Measurements from ENCODE around the gene BCL6B. TPM values are rescaled to one million over a fixed set of nuclear protein-coding genes. Genes with fewer than 3 reads are reported as not detected.

The BCL6B gene
- total RNA-seq, 1 donor from 2014 or later: 117 TPM

GRCh38 chr17:7010523-7010922 is 12.3 kb upstream of the BCL6B start:
- DNase-seq (ENCODE audit: low read depth, low spot score): no peak

- no peak for DNase-seq (ENCODE audit: low read depth, low spot score)
Measured at GRCh38 chr17:7011415-7011814, 11.4 kb upstream of the BCL6B start.

GRCh38 chr17:7011942-7012254 is 11.0 kb upstream of the BCL6B start:
- DNase-seq (ENCODE audit: low read depth, low spot score): no peak

GRCh38 chr17:7014261-7014994 is 8.4 kb upstream of the BCL6B start:
- DNase-seq (ENCODE audit: low read depth, low spot score): peak; percentile 90

DNA sequence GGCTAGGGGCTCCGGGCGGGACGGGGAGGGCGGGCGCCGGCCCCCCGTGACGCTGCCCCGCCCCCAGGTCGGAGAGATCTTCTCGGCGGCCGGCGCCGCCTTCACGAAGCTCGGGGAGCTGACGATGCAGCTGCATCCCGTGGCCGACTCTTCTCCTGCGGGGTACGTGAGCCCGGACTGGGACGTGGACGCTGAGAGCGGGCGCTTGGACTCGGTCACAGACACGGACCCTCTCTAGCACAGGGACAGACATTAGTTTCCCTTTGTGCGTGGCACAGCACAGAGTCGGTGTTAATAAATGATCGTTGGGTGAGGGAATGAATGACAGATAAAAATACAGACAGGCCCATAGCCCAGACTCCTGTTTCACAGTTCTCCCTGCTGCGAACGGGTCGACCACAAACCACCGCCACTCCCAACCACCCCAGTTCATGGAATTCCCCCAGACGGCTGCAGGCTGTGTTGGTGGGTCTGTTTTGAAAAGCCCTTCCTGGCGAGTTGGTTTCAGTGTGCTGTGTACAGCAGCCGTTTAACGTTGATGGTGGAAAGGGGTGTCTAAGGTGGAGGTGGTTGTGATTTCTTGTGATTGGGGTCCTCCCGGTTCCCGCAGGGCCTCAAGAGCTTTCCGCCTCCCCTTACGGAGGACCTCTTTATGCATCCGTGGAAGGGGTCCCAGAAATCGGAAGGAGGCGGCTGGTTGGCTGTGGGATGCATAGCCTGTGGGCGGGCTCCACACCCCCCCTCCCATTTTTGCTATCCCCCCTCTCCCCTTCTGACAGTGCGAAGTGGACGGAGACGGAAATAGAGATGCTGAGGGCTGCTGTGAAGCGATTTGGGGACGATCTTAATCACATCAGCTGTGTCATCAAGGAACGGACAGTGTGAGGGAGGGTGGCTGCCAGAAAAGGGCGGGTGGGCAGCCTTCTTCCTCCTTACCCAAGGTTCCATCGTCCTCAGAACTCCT is 7.6 kb upstream of the BCL6B start:
- no peak for DNase-seq (ENCODE audit: low read depth, low spot score)

DNA sequence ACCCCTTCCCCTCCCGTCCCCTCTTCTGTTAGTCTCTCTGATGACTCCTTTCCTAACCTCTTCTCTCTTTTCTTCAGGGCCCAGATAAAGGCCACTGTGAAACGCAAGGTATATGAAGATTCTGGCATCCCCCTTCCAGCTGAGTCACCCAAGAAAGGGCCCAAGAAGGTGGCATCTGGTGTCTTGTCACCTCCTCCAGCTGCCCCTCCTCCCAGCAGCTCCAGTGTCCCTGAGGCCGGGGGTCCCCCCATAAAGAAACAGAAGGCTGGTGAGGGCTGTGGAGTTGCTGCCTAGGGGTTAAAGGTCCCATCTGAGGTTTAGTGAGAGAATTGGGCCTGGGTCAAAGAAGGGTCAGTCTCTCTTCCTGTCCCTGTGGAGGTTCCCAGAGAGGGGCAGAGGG is 6.4 kb upstream of the BCL6B start:
- no peak for DNase-seq (ENCODE audit: low read depth, low spot score)

DNA sequence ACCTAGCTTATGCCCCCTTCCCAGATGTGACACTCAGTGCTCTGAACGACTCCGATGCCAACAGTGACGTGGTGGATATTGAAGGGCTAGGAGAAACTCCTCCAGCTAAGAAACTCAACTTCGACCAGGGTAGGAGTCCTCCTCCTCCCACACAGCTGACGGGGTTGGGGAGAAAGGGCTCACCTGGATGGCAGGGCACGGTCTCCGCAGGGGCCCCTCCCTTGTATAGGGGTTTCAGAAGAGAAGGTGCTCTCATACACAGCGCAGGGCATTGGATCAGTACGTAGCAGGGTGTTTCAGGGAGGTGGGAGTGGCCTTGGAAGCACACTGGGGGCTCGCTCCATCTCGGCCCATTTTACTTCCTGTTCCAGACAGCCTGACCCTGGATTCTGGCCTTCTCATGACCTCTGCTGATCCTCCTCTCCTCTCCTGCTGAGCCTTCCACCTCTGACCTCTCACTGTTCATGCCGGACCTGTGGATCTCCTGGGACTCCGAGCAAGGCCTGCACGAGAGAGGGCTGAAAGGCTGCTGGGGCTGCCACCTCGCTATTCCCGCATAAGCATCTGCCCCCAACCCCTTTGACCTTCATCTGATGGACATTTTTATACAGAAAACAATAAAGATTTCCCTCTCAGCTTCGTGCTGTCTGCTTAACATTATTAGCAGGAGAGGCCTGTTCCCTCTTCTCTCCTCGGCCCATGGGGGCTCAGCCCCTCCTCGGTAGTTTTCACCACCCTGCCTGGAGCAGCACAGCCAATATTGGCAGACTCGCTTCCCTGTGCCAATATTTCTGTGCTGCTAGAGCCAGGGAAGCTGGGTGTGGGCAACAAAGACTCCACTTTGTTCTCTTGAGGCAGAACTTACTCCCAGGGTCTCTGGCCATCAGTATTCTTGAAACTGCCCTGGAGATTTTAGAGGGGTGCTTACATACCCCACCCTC is 5.7 kb upstream of the BCL6B start:
- no peak for DNase-seq (ENCODE audit: low read depth, low spot score)

GRCh38 chr17:7017827-7018200 is 5.0 kb upstream of the BCL6B start:
- DNase-seq (ENCODE audit: low read depth, low spot score): no peak

DNA sequence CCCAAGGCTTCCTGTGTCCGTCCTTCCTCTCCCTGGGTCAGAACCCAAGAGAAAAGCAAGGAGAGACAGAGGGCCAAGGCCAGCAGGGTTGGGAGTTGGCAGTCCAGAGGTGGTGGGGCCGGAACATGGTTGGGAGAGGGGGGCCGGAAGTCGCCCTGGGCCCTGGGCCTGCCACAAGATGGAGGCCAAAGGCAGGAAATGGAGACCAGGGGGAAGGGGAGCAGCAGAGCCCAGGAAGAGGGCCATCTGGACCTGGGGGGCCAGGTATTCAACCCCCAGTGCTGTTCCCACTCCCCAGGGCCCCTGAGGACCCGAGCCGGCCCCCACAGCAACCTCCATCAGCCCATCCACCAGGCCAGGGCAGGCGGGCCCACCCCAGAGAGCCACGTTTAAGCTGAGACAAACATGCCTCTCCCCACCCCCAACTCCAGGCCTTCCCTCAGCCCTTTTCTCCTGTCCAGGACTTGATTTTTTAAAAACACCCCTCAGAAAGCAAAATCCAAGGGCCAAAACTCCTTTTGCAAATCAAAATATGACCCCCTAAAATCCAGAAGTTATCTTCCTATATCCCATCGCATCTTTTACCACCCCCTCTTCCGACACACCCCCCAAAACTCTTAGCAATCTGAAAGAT is 4.4 kb upstream of the BCL6B start:
- no peak for DNase-seq (ENCODE audit: low read depth, low spot score)

DNA sequence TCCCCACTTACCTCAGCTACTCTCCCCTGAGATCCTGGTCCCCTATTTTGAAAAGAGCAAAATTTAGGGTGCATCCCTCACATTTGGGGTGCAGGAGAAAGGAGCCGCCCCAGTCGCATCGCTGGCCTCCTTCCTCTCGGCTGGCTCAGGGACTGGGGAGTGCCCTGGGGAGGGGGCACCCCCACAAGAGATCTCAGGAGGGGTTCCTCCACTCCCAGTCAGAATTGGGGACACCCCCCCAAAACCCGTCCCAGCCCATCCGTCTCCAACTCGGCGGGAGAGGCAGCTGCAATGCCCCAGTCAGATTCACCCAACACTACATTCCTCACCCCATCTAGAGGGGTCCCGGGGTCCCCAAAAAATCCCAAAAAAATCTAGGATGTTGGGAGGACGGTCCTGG is 3.5 kb upstream of the BCL6B start:
- no peak for DNase-seq (ENCODE audit: low read depth, low spot score)

DNA sequence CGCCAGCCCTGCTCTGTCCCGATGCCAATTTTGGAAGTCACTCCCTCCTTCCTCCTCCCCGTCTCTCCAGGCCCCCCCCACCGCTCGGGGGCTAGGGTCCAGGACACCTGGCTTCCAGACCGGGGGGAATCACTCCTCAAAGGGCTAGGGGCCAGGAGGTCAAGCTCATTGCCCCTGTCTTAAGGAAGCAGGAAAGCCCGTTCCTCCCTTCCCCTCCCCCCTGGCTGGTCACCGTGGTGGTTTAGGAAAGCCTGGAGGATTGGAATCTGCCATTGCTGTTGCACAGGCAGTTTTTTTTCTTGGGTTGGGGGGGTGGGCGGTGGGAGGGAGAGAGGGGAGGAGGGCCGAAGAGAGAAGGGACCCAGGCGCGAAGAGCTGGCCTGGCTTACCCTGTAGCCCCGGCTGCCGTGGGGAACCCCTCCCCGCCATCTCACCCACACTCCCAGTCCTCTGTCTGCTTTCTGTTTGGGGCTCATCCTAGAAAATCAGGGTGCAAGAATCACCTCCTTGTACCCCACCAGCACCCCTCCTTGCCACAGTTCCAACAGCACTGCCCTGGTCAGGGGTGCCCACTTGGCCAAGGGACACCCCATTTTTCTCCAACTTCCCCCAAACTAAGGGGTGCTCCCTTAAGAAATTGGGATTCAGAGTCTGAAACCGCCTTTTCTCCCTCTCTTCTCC is 2.9 kb upstream of the BCL6B start:
- DNase-seq (ENCODE audit: low read depth, low spot score): no peak

- no peak for DNase-seq (ENCODE audit: low read depth, low spot score)
Measured at GRCh38 chr17:7020894-7021664, 1.8 kb upstream of the BCL6B start.

DNA sequence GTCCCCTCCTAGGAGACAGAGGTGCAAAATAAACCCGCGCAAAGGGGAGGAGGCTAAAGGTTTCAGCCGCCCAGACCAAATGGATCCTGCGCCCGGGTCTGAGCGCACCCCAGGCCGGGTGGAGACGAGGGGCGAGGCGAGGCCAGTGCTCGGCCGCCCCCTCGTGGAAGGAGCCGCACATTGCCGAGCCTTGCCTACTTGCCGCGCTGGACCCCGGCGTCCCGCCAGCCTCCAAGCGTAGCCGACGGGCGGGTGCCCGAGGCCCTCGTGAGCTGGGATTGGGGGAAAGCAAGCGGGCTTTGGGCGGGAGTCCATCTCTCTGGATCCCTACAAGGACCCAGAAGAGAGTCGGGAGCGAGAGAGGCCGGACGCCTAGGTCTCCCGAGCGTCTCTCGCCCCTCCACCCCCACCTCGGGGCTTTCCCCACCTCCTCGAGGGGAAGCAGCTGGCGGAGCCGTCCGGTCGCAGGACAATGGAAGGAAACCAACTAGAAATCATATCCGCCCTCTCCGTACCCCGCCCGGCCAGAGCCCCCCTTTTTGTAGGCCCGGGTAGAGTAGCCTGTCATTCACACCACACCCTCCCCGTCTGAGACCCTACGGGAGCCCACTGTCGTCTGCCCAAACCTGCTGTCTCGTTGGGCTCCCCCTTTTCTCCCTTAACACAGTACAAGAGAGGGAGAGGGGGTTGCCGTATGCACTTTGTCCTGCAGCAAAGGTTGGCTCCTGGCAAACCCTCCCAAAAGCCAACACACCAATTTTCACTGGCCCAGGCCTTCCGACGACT is 664 bp upstream of the BCL6B start:
- peak; percentile 91 for DNase-seq (ENCODE audit: low read depth, low spot score)

DNA sequence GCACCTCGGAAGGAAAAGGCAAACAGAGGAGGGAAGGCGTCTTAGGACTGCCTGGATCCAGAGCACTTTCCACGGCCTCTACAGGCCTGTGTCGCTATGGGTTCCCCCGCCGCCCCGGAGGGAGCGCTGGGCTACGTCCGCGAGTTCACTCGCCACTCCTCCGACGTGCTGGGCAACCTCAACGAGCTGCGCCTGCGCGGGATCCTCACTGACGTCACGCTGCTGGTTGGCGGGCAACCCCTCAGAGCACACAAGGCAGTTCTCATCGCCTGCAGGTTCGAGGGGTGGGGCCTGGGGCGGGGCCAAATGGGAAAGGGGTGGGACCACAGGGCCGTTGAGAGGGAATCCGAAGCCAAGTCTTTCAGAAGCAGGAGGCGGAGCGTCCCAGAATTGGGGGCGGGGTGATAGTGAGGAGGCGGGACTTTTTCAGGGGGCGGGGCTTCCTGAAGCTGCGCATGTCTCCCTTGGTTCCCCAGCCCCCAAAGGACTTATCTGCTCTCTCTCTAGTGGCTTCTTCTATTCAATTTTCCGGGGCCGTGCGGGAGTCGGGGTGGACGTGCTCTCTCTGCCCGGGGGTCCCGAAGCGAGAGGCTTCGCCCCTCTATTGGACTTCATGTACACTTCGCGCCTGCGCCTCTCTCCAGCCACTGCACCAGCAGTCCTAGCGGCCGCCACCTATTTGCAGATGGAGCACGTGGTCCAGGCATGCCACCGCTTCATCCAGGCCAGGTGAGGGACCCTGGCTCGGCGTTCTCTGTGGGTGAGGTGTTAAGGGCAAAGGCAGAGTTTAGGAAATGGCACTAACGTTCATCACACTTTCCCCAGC is 939 bp downstream of the BCL6B start:
- DNase-seq (ENCODE audit: low read depth, low spot score): peak; percentile 92

DNA sequence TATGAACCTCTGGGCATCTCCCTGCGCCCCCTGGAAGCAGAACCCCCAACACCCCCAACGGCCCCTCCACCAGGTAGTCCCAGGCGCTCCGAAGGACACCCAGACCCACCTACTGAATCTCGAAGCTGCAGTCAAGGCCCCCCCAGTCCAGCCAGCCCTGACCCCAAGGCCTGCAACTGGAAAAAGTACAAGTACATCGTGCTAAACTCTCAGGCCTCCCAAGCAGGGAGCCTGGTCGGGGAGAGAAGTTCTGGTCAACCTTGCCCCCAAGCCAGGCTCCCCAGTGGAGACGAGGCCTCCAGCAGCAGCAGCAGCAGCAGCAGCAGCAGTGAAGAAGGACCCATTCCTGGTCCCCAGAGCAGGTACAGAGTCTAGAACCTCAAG is 1.5 kb downstream of the BCL6B start:
- no peak for DNase-seq (ENCODE audit: low read depth, low spot score)

DNA sequence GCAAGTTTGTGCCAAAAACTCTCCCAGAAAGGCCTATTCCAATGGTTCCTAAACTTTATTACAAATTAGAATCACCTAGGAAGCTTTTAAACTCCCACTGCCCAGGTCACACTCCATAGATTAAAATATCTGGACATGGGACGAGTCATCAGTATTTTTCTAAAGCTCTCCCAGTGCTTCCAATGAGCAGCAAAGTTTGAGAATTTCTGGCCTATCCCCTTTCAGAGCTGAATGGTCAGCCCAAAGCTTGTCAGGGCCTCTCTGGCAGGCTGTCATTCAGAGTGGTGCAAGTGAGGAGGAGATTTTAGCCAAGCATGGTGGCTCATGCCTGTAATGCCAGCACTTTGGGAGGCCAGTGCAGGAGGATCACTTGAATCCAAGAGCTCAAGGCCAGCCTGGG is 2.4 kb downstream of the BCL6B start:
- no peak for DNase-seq (ENCODE audit: low read depth, low spot score)

- DNase-seq (ENCODE audit: low read depth, low spot score): no peak
Measured at GRCh38 chr17:7026471-7027115, 3.7 kb downstream of the BCL6B start.

GRCh38 chr17:7027335-7027734 is 4.5 kb downstream of the BCL6B start:
- DNase-seq (ENCODE audit: low read depth, low spot score): no peak

Data from pulmonary artery endothelial cell (primary cell).